H1 (cell line): Measurements from ENCODE around the gene SLC2A3. TPM values are rescaled to one million over a fixed set of nuclear protein-coding genes. Genes with fewer than 3 reads are reported as not detected.
"Not testable (repeated sequence)": the region's sequence is repeated elsewhere in the genome, so short reads cannot be mapped to it uniquely, and the experiment has no call there.

ENCODE experiments used
- CTCF ChIA-PET: fragments of 300-600 bp; sonication (Branson Sonifier 250); formaldehyde crosslinking; loops from one replicate; lab custom pipeline; 2021; ENCODE audit not compliant: partially characterized antibody; lab: Charles Lee
- POLR2A ChIA-PET: fragments of 300-600 bp; sonication (Branson Sonifier 250); formaldehyde crosslinking; loops from one replicate; lab custom pipeline; 2021; ENCODE audit warnings: inconsistent platforms; ENCODE audit not compliant: partially characterized antibody; lab: Charles Lee
- DNase-seq, 2 experiments: peaks; one replicate each; pipeline versions ENCODE4 v3.0.0 to v3.0.0-alpha.2; 2010 to 2022; ENCODE audit warnings: low spot score in 2 of 2, low read depth in 1 of 2, mixed read lengths in 1 of 2
- FAIRE-seq: peaks from 2 replicates; lab custom pipeline; 2011; peaks lifted over from hg19 to GRCh38; lab: Jason Lieb, UNC
- H2AFZ ChIP-seq: 2 replicates; pipeline ENCODE4 v1.8.1; 2012; ENCODE audit warnings: low read length, inconsistent platforms
- H2AK5ac ChIP-seq: 2 replicates; pipeline ENCODE4 v1.6.1; 2013; ENCODE audit warnings: low read depth, low read length
- H2BK120ac ChIP-seq: replicated peaks from 2 replicates; pipeline ENCODE3; 2013; ENCODE audit warnings: low read depth, low read length, inconsistent platforms
- H2BK12ac ChIP-seq: 2 replicates; pipeline ENCODE4 v1.6.1; 2013; ENCODE audit warnings: low read depth, low read length
- H2BK15ac ChIP-seq: 2 replicates; pipeline ENCODE4 v1.6.1; 2013; ENCODE audit warnings: low read length
- H2BK20ac ChIP-seq: 2 replicates; pipeline ENCODE4 v1.6.1; 2013; ENCODE audit warnings: low read length
- H2BK5ac ChIP-seq: 2 replicates; pipeline ENCODE4 v1.6.1; 2013; ENCODE audit warnings: low read depth, low read length
- H3K14ac ChIP-seq: 2 replicates; pipeline ENCODE4 v1.6.1; 2013; ENCODE audit warnings: inconsistent platforms; ENCODE audit not compliant: insufficient read length
- H3K18ac ChIP-seq: 2 replicates; pipeline ENCODE4 v1.6.1; 2013; ENCODE audit warnings: low read length; ENCODE audit errors: extremely low read depth
- H3K23ac ChIP-seq: 2 replicates; pipeline ENCODE4 v1.6.1; 2013; ENCODE audit warnings: inconsistent platforms; ENCODE audit not compliant: insufficient read length
- H3K23me2 ChIP-seq: 2 replicates; pipeline ENCODE4 v1.6.1; 2013; ENCODE audit warnings: low read depth, low read length
- H3K27ac ChIP-seq: 2 replicates; pipeline ENCODE4 v1.6.1; 2011; ENCODE audit warnings: low read depth, low read length, inconsistent platforms
- H3K27me3 ChIP-seq, 4 experiments: replicated peaks in 1 of 4; 1 replicate in 1 of 4; 2 replicates in 3 of 4; pipeline versions ENCODE4 v1.6.1 to v1.8.1; 2011 to 2013; ENCODE audit warnings: low read length in 3 of 4, mild to moderate bottlenecking in 3 of 4, inconsistent platforms in 2 of 4, mixed read lengths in 2 of 4, moderate library complexity in 1 of 4; ENCODE audit not compliant: control insufficient read depth in 3 of 4, insufficient read depth in 3 of 4; ENCODE audit errors: extremely low read depth in 1 of 4
- H3K36me3 ChIP-seq, 4 experiments: 2 replicates each; pipeline versions ENCODE4 v1.6.1 to v1.8.1; 2011 to 2013; ENCODE audit warnings: mild to moderate bottlenecking in 4 of 4, low read length in 3 of 4, moderate library complexity in 2 of 4, control low read depth in 1 of 4, inconsistent platforms in 1 of 4; ENCODE audit not compliant: insufficient read depth in 4 of 4, control insufficient read depth in 2 of 4
- H3K4ac ChIP-seq: replicated peaks from 2 replicates; pipeline ENCODE3; 2013; ENCODE audit warnings: low read length, low read depth, mixed read lengths, inconsistent platforms; ENCODE audit not compliant: insufficient read length
- H3K4me1 ChIP-seq, 4 experiments: replicated peaks in 1 of 4; 1 replicate in 1 of 4; 2 replicates in 3 of 4; pipeline versions ENCODE4 v1.6.1 to v1.8.1; 2011 to 2013; ENCODE audit warnings: low read length in 3 of 4, inconsistent platforms in 2 of 4, mixed read lengths in 1 of 4; ENCODE audit not compliant: insufficient read depth in 4 of 4, control insufficient read depth in 3 of 4
- H3K4me2 ChIP-seq, 2 experiments: 2 replicates each; pipeline versions ENCODE4 v1.6.1 to v1.8.1; 2011 to 2013; ENCODE audit warnings: low read depth in 2 of 2, low read length in 2 of 2, control low read depth in 1 of 2, inconsistent platforms in 1 of 2, mild to moderate bottlenecking in 1 of 2; ENCODE audit not compliant: insufficient read depth in 1 of 2
- H3K4me3 ChIP-seq, 4 experiments: fragments of 200-600, 300-600 bp in 1 of 4; sonication (generic), shearing (Covaris generic), sonication (Bioruptor Twin) in 1 of 4; 2 replicates each; pipeline versions ENCODE4 v1.5.1 to v1.8.1; 2011 to 2016; ENCODE audit warnings: low read length in 4 of 4, low read depth in 3 of 4, control low read depth in 2 of 4, inconsistent platforms in 2 of 4, mild to moderate bottlenecking in 2 of 4, mixed read lengths in 1 of 4, moderate library complexity in 1 of 4; ENCODE audit not compliant: insufficient read depth in 2 of 4; ENCODE audit errors: extremely low read depth in 1 of 4
- H3K56ac ChIP-seq: replicated peaks from 2 replicates; pipeline ENCODE3; 2013; ENCODE audit warnings: low read depth, mild to moderate bottlenecking, mixed read lengths, low read length, inconsistent platforms; ENCODE audit not compliant: insufficient read length
- H3K79me1 ChIP-seq: 2 replicates; pipeline ENCODE4 v1.6.1; 2013; ENCODE audit warnings: low read depth, low read length, control low read depth
- H3K79me2 ChIP-seq, 2 experiments: 2 replicates each; pipeline versions ENCODE4 v1.6.1 to v1.8.1; 2012 to 2013; ENCODE audit warnings: low read length in 2 of 2, mild to moderate bottlenecking in 2 of 2, inconsistent platforms in 1 of 2; ENCODE audit not compliant: insufficient read depth in 2 of 2, control insufficient read depth in 1 of 2
- H3K9ac ChIP-seq, 4 experiments: replicated peaks in 1 of 4; 1 replicate in 1 of 4; 2 replicates in 3 of 4; pipeline versions ENCODE4 v1.6.1 to v1.8.1; 2011 to 2013; ENCODE audit warnings: low read depth in 3 of 4, low read length in 3 of 4, control low read depth in 2 of 4, mild to moderate bottlenecking in 2 of 4, moderate library complexity in 2 of 4, inconsistent platforms in 1 of 4; ENCODE audit errors: extremely low read depth in 1 of 4
- H3K9me3 ChIP-seq, 2 experiments: 2 replicates each; pipeline versions ENCODE4 v1.6.1 to v1.8.1; 2012 to 2013; ENCODE audit warnings: mild to moderate bottlenecking in 2 of 2, moderate library complexity in 2 of 2, control low read depth in 1 of 2, inconsistent platforms in 1 of 2, low read depth in 1 of 2, low read length in 1 of 2, mixed read lengths in 1 of 2; ENCODE audit not compliant: insufficient read depth in 2 of 2
- H4K20me1 ChIP-seq, 2 experiments: replicated peaks in 1 of 2; 2 replicates each; pipeline versions ENCODE3 to v1.8.1; 2011 to 2013; ENCODE audit warnings: inconsistent platforms in 2 of 2, low read length in 2 of 2, mild to moderate bottlenecking in 1 of 2; ENCODE audit not compliant: insufficient read depth in 2 of 2, control insufficient read depth in 1 of 2
- H4K5ac ChIP-seq: 2 replicates; pipeline ENCODE4 v1.6.1; 2013; ENCODE audit warnings: low read length, low read depth, mixed read lengths, inconsistent platforms; ENCODE audit not compliant: insufficient read length
- H4K8ac ChIP-seq: 2 replicates; pipeline ENCODE4 v1.8.0; 2013; ENCODE audit warnings: mild to moderate bottlenecking, moderate library complexity, low read length, inconsistent platforms; ENCODE audit not compliant: insufficient read depth; ENCODE audit errors: extremely low read depth
- H4K91ac ChIP-seq: replicated peaks from 2 replicates; pipeline ENCODE3; 2013; ENCODE audit warnings: low read length, mixed read lengths, inconsistent platforms; ENCODE audit not compliant: insufficient read length
- WGBS, 2 experiments: shearing (Covaris generic) in 1 of 2; methylation state at CpG; one replicate each; pipeline versions ENCODE4 v1.1.6 to v1.1.7; 2013 to 2015; ENCODE audit warnings: low lambda C conversion rate in 2 of 2, mixed read lengths in 2 of 2, inconsistent platforms in 1 of 2, low coverage in 1 of 2, missing lambda C conversion rate in 1 of 2; ENCODE audit not compliant: insufficient replicate concordance in 2 of 2, insufficient coverage in 1 of 2, insufficient read length in 1 of 2; ENCODE audit errors: extremely low coverage in 1 of 2, missing lambda C conversion rate in 1 of 2; 5-methylcytosine and 5-hydroxymethylcytosine counted together
- polyA plus RNA-seq, 7 experiments: library from polyadenylated mRNA; depleted of rRNA in 3 of 7; stranded (reverse) in 5 of 7; unstranded in 2 of 7; fragments of >200 nt in 5 of 7; fragments of 200-250 nt in 2 of 7; gene quantifications; 1 replicate in 5 of 7; 2 replicates in 1 of 7; 4 replicates in 1 of 7; pipeline versions ENCODE4 v1.2.1 to v1.2.3, GENCODE V29; 2011 to 2013; ENCODE audit warnings: missing spikeins in 2 of 7, mixed read lengths in 2 of 7
- total RNA-seq: library from RNA; stranded (reverse); fragmentation: NEBNext Ultra II Directional; extraction: Animal tissue kit (Norgen Biotek cat#: 25700); gene quantifications from 2 replicates; pipeline ENCODE4 v1.2.1, GENCODE V29; 2021

SLC2A3 gene
- total and polyA plus RNA-seq, 2 of the 8 experiments (the other 6 are each of a cell fraction or from before 2014, with no cell fraction given), result 417 to 688 TPM

GRCh38 chr12:7964669-7965068 is 28.7 kb upstream of the SLC2A3 start:
- not testable (repeated sequence) for H2BK15ac ChIP-seq, H2BK12ac ChIP-seq, H2BK120ac ChIP-seq, DNase-seq, H3K27me3 ChIP-seq, H3K4me1 ChIP-seq, H3K14ac ChIP-seq, H3K23me2 ChIP-seq, H3K9ac ChIP-seq, H4K8ac ChIP-seq, H3K36me3 ChIP-seq, H3K4me2 ChIP-seq, FAIRE-seq, H3K23ac ChIP-seq, H3K4me3 ChIP-seq, H4K5ac ChIP-seq, H3K27ac ChIP-seq, H3K9me3 ChIP-seq, H4K20me1 ChIP-seq, H3K18ac ChIP-seq, H3K79me1 ChIP-seq, H2BK5ac ChIP-seq, H3K56ac ChIP-seq, H2BK20ac ChIP-seq, H4K91ac ChIP-seq, H3K4ac ChIP-seq, H2AFZ ChIP-seq, H2AK5ac ChIP-seq
- ChIA-PET CTCF (interaction anchor here (0.6 to 4.0 kb wide), 7 partner anchors 15 to 322 kb away, joined by 3 to 16 read pairs (median 4); partner anchors contain the start of genes FOXJ2 and SLC2A3), POLR2A (interaction anchor here (1.1 to 14.8 kb wide), 2 partner anchors 14 to 29 kb away, joined by 3 to 300 read pairs; partner anchors contain the start of gene SLC2A3)
- H3K79me2 ChIP-seq, result peaks cover 0 to 11% of the 10 kb centered on the region in 2 experiments; a peak in 2 of 4 replicates
- 87% methylated on average over 9 of the region's 9 CpGs; no CpG with 5 or more reads in 1 of the 2 experiments for WGBS, 2 experiments
